C4-2B (cell line): ENCODE data around the gene THOC7.

Experiments
- ZFX ChIP-seq: fragments of 450-650 bp; IDR thresholded peaks from 2 replicates; pipeline ENCODE4 v1.6.1; 2017
- TF ChIP-seq, protein P1 (sequence below): fragments of 450-650 bp; conservative IDR thresholded peaks from 2 replicates; pipeline ENCODE4 v1.5.1; 2017; ENCODE audit warnings: mild to moderate bottlenecking

DNA sequence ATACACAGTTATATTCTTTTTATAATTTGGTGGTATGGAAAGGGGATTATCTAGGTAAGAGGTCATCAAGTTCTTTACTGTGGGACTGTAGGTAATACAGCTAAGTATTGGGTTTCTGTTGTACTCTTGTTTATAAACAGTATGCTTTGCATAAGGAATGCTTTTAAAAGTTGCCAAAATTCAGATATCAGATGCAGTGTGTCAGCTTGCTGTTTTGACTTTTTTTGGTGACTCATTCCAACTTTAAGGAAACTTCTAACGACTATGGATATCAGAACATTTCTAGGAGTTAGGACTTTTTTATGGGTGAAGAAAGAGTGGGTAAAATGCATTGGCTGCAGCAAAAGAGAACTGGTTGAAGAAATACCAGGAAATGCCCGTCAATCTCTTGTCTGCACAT lies 45.8 kb upstream of the THOC7 start:
- TF ChIP-seq, protein P1, sequence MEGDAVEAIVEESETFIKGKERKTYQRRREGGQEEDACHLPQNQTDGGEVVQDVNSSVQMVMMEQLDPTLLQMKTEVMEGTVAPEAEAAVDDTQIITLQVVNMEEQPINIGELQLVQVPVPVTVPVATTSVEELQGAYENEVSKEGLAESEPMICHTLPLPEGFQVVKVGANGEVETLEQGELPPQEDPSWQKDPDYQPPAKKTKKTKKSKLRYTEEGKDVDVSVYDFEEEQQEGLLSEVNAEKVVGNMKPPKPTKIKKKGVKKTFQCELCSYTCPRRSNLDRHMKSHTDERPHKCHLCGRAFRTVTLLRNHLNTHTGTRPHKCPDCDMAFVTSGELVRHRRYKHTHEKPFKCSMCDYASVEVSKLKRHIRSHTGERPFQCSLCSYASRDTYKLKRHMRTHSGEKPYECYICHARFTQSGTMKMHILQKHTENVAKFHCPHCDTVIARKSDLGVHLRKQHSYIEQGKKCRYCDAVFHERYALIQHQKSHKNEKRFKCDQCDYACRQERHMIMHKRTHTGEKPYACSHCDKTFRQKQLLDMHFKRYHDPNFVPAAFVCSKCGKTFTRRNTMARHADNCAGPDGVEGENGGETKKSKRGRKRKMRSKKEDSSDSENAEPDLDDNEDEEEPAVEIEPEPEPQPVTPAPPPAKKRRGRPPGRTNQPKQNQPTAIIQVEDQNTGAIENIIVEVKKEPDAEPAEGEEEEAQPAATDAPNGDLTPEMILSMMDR: no peak
- TF ChIP-seq ZFX: no peak
